GM10248 (cell line): ENCODE measurements around the gene ZNF655.

Experiments used
- CTCF ChIA-PET: fragments of 300-600 bp; sonication (Branson Sonifier 250); formaldehyde crosslinking; extraction: SDS; loops from one replicate; lab custom pipeline; 2021; ENCODE audit warnings: antibody characterized with exemption; lab: Yijun Ruan, JAX
- POLR2A ChIA-PET: fragments of 350-650 bp; sonication (Branson Sonifier 250); formaldehyde crosslinking; extraction: SDS; loops from one replicate; lab custom pipeline; 2020; ENCODE audit warnings: antibody characterized with exemption; lab: Yijun Ruan, JAX
- DNase-seq: peaks from one replicate; pipeline ENCODE4 v3.0.0; 2012; ENCODE audit errors: extremely low spot score
- TF ChIP-seq, protein P1 (sequence below): IDR thresholded peaks from 2 replicates; pipeline ENCODE4 v1.5.1; 2012; ENCODE audit warnings: mild to moderate bottlenecking, low read depth; ENCODE audit errors: extremely low read depth, missing control alignments, control extremely low read depth

ZNF655 gene

GRCh38 chr7:99623702-99624447 is 65.4 kb downstream of the ZNF655 start:
- DNase-seq = no peak
- TF ChIP-seq, protein P1, sequence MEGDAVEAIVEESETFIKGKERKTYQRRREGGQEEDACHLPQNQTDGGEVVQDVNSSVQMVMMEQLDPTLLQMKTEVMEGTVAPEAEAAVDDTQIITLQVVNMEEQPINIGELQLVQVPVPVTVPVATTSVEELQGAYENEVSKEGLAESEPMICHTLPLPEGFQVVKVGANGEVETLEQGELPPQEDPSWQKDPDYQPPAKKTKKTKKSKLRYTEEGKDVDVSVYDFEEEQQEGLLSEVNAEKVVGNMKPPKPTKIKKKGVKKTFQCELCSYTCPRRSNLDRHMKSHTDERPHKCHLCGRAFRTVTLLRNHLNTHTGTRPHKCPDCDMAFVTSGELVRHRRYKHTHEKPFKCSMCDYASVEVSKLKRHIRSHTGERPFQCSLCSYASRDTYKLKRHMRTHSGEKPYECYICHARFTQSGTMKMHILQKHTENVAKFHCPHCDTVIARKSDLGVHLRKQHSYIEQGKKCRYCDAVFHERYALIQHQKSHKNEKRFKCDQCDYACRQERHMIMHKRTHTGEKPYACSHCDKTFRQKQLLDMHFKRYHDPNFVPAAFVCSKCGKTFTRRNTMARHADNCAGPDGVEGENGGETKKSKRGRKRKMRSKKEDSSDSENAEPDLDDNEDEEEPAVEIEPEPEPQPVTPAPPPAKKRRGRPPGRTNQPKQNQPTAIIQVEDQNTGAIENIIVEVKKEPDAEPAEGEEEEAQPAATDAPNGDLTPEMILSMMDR = no peak
- CTCF ChIA-PET = interaction anchor here (1.5 kb wide), 1 partner anchor 10 kb away, joined by 3 read pairs; no protein-coding TSS in a partner anchor
- POLR2A ChIA-PET = no interaction called here

- CTCF ChIA-PET = interaction anchor here (1.5 kb wide), 1 partner anchor 9 kb away, joined by 3 read pairs; no protein-coding TSS in a partner anchor
- TF ChIP-seq, protein P1 = no peak
- DNase-seq = no peak
- POLR2A ChIA-PET = no interaction called here
Observed at GRCh38 chr7:99624484-99624883, 66.0 kb downstream of the ZNF655 start.

GRCh38 chr7:99625321-99625720 is 66.9 kb downstream of the ZNF655 start:
- POLR2A ChIA-PET = no interaction called here
- DNase-seq = no peak
- CTCF ChIA-PET = no interaction called here
- TF ChIP-seq, protein P1 = no peak

DNA sequence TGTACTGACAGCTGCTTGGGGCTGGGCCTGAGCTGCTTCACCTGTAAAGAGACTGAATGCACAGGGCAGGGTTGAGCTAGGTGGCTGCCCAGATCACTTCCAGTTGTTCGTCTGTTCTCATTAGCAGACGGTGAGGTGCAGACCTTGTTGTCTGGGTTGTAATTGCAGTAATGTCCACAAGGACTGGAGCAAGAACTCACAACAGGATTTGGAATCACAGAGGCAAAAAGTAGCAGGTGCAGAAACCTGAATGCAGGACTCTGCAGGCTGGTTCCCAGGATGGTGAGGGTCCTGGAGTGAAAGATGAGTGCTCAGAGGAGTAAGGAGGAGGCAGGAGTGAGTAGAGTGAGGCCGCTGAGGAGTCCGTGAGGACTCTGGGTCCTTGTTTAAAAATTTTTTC is 67.5 kb downstream of the ZNF655 start:
- no peak for DNase-seq
- ChIA-PET CTCF (interaction anchor here (1.2 kb wide), 1 partner anchor 10 kb away, joined by 3 read pairs; the partner anchor contains the start of gene ZSCAN25), POLR2A (no interaction called here)
- TF ChIP-seq, protein P1 = no peak
